HG02588 (cell line): ENCODE measurements around the gene YAF2.

Experiments
- ATAC-seq: cut with Tn5 transposase; IDR thresholded peaks from one replicate; pipeline ENCODE4 v1.9.1; 2021; ENCODE audit warnings: mild to moderate bottlenecking, moderate library complexity; ENCODE audit not compliant: unreplicated experiment

The YAF2 gene, protein sequence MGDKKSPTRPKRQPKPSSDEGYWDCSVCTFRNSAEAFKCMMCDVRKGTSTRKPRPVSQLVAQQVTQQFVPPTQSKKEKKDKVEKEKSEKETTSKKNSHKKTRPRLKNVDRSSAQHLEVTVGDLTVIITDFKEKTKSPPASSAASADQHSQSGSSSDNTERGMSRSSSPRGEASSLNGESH

DNA sequence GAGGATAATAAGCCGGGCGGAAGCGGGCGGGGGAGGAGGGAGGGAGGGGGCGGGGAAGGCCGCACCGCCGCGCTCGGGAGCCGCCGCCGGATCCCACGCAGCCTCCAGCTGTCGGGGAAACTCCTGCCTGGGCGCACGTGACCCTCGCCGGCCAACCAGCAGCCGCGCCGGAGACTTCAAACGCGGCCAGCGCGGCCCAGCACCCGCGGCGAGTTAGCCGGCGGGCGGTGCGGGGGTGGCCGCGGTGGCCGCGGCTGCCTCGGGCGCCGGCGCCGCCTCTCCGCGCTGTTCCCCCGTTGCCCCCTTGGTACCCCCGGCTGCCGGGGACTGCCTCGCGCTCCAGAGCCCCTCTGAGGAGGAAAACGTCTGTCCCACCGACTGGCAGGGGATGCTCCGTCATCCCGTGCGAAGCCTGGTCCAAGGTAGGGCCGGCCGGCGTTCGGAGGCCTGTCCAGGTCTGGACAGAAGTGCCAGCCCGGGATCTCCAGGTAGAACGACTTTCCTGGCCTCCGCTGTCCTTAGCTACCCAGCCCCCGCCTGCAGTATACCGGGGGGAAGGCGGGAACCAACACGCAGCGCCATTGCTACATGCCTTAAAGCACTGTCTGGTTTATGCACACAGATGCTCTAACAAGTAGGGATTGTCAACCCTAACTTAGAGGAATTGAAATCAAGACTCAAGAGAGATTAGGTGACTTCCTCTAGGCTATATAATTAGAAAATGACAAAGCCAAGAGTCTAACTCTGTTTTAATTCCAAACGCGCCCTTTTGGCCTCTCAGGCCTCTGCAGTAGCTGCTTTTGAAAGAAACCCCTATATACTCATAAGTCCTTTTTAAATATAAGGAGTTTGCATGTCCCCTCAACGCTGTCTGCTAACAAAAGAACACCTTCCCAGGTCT, at the start of gene YAF2:
TSS of gene YAF2 (minus strand) at position 9 of the 901 bp plus-strand sequence. CDS start 68 bp downstream, outside the sequence.
- peak; percentile 83 for ATAC-seq

DNA sequence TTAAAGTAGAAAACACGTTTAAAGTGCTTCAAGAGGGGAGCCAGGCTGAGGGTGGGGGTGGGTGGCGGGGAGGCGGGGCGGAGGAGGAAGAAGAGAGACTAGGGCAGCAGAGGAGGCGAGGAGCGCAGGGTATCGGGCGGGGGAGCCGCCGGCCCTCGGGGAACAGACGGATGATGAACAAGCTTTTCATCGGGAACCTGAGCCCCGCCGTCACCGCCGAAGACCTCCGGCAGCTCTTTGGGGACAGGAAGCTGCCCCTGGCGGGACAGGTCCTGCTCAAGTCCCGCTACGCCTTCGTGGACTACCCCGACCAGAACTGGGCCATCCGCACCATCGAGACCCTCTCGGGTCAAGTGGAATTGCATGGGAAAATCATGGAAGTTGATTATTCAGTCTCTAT, 48.7 kb upstream of the YAF2 start:
- ATAC-seq = no peak

DNA sequence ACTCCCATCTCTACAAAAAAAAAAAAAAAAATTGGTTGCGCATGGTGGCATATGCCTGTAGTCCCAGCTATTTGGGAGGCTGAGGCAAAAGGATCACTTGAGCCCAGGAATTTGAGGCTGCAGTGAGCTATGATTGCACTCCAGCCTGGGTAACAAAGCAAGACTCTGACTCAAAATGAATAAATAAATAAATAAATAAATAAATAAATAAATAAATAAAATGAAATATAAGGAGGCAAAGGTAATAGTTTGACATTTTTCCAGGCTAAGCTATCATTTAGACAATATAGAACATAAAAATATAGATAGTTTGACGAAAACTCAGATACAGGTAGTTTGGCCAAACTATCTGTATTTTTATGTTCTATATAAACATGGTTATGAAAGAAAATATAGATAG, 47.4 kb upstream of the YAF2 start:
- ATAC-seq = no peak

DNA sequence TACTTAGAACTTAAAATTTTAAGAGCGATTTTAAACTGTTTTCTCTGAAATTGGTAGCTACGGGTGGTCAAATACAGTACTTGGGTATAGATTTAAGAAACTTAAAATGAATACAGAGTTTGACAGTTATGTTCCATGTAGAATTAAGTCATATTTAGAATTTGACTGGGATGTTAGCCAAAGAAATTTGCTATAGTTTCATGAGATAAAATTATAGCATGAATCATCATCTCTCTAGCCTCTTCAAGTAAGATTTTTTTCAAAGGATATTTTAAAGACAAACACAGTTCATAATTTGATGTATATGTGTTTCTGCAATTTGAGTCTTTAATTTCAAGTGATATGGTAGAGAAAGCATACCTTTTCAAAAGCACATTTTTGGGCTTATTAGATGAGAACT, 46.8 kb upstream of the YAF2 start:
- no peak for ATAC-seq

DNA sequence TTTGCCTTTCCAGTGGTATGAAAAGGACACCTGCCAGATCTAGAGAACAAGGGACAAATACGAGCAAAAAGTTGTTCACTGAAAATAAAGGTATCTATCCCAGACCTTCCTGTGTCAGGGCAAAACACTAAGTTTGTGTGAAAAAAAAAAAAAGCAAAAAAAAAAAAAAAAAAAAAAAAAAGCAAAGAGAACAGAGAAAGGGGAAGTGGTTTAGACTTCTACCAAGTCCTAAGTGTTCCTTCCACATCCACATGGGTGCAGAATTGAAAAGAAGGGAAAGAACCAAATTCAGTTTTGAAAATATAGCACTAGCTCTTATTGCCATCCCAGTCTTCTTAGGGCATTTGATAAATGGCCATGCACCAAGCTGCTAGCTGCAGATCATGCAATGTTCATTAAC, 46.1 kb upstream of the YAF2 start:
- no peak for ATAC-seq

DNA sequence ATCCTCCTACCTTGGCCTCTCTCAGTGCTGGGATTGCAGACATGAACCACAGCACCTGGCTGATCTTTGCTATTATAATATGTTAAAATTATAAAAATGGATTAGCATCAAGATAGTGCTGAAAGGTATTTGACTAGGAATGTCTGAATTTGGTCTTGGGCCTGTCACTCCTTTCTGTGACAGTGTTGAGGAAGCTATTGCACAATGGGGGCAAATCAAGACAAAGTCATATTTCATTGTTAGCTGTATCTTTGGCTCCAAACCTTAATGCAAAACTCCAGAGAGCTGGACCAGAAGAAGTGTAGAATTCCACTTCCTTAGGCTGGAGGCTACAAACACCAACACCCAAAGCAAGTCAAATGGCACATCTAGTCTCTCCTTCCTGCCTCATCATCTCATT, 45.7 kb upstream of the YAF2 start:
- ATAC-seq = no peak

DNA sequence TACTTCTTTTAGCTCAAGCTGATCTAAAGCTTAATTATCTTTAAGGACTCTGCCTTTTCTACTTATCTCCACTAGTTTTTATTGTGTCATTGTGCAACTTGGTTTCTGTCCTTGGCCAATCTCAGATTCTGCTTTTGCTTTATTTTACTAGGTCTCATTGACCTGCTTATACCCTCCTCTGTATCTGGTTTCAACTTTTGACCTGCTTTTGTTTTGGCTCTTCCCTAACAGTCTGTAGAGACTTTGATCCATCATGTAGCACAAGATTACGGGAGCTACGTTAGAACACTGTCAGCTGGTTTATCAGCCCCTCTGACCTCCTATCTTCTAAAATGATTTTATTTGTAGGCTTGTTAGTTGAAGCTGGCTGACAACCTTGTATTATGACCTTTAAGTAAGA, 44.2 kb upstream of the YAF2 start:
- ATAC-seq = no peak

DNA sequence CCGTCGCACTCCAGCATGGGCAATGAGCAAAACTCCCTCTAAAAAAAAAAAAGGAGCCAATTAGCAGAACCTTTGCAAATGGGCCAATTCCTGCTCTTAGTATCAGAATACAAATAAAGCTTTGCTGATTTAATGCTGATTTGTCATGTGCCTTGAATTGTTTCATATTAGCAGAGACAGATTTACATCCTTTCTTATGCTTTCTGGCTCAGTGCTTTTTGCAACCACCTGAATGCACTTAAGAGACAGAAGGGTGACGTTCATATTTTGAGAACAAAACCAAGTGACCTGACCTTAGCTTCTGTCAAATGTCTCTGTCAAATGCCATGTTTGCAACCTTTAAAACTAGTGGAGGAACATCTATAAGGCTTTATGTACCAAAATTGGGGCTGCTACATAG, 43.8 kb upstream of the YAF2 start:
- no peak for ATAC-seq

DNA sequence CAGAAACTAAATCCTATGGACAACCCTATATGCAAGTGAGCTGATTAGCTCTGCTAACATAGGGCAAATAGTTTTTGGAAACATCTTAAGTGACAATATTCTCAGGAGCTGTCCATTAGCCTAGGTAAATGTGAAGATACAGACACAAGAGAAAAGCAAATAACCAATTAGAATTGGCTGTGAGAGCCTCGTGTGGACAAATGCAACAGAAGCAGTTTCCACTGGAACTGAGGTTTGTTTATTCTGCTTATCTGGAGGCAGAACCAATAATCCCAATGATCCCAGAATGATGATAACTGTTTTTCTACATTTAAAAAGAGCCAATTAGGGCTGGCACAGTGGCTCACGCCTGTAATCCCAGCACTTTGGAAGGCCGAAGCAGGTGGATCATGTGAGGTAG, 43.2 kb upstream of the YAF2 start:
- no peak for ATAC-seq

DNA sequence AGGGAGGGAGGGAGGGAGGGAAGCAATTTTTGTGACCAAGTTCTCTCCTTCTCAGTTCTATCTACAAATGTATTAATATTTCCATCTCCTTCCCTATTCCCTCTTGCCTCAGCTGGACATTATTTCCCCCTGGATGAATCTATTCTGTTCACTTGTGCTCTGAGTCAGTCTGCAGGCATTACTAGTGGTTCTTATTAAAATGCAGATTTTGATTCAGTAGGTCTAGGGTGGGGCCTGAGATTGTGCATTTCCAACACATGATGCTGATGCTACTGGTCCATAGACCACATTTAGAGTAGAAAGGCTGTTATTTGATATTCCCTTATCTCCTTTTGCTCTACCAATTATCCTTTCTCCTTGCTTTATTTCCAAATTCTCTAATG, 40.1 kb upstream of the YAF2 start:
- ATAC-seq = no peak

DNA sequence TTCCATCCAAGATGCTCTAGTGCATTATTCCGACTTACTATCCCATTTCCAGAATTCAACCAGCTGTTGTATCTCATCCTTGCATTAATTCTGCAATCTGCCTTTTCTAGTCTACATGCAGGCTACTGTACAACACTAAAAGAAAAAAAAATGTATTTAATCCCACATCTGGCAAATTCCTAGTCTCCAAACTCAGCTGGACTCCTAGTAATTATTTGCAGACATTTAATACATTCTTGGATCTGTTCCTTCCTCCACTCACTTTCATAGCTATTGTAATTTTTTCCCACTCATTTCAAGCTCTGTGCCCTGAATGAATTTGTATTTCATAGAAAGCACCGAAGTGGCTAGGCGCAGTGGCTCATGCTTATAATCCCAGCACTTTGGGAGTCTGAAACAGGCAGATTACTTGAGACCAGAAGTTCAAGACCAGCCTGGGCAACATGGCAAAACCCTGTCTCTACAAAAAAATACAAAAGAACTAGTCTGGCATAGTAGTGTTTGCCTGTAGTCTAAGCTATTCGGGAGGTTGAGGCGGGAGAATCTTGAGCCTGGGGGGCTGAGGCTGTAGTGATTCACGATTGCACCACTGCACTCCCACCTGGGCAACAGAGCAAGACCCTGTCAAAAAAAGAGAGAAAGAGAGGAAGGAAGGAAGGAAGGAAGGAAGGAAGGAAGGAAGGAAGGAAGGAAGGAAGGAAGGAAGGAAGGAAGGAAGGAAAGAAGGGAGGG, 39.5 kb upstream of the YAF2 start:
- ATAC-seq = no peak

DNA sequence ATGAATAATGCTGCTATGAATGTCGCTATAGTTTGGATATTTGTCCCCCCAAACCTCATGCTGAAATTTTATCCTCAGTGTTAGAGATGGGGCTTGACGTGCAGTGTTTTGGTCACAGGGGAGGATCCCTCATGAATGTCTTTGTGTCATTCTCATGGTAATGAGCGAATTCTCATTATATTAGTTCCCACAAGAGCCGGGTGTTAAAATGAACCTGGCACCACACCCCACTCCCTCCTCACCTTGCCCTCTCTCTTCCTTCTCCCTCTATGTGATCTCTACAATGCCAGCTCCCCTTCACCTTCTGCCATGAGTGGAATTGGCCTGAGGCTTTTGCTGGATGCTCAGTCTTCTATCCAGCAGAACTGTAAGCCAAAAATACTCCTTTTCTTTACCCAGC, 37.5 kb upstream of the YAF2 start:
- ATAC-seq = no peak

DNA sequence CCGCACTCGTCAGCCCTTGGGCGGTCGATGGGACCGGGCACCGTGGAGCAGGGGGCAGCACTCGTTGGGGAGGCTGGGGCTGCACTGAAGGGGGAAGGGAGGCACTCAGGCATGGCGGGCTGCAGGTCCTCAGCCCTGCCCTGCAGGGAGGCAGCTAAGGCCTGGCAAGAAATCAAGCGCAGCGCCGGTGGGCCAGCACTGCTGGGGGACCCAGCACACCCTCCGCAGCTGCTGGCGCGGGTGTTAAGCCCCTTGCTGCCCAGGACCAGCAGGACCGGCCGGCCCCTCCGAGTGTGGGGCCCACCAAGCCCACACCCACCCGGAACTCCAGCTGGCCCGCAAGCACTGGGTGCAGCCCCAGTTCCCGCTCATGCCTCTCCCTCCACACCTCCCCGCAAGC, 35.7 kb upstream of the YAF2 start:
- ATAC-seq = no peak

DNA sequence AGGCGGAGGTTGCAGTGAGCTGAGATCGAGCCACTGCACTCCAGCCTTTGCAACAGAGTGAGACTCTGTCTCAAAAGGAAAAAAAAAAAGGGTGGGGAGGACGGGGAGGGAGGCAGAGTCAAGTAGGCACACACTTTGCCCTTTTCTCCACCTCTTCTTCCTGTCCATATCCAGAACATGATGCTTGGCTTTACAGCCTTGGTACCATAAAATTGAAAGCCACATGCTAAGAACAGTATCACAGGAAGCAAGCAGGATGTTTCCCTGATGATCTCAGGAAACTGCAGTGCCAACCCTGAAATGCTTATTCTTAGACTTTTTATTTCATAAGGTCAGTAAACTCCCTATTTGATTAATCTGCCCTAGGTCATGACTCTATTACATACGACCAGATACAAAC, 32.5 kb upstream of the YAF2 start:
- ATAC-seq = no peak

DNA sequence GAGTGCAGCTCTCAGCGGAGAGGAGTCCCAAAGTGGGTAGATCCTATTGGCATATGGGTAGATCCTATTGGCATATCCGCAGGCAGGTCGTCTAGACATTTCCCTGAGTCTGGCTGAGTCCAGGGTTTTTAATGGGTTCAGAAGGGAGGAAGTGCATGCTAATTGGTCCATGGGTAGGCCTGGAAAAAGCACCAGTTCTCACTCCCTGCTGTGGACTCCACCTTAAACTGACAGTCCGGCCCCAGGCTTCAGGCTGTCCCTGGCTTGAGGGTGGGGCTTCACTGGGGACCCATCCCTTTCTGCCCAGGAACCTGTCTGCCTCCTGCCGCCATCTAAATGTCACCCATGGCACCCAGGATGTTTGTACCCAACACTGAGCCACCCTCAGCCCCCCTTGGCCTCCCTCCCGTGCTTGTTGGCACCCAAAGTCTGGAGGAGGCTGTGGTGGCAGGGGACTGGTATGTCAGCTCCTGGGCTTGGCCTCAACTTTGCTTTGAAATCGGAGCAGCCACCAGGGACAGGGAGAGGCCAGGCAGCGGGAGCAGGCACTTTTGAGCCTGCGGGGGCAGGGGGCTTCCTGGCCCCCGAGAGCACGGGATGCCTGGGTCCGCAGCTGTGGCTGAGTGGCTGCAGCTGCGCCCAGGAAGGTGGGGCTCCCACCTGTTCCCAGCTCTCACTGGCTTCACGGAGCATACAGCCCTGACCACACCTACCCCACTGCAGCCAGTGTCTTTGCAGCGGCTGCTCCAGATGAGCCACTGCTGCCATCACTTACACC, 29.6 kb upstream of the YAF2 start:
- ATAC-seq = no peak

DNA sequence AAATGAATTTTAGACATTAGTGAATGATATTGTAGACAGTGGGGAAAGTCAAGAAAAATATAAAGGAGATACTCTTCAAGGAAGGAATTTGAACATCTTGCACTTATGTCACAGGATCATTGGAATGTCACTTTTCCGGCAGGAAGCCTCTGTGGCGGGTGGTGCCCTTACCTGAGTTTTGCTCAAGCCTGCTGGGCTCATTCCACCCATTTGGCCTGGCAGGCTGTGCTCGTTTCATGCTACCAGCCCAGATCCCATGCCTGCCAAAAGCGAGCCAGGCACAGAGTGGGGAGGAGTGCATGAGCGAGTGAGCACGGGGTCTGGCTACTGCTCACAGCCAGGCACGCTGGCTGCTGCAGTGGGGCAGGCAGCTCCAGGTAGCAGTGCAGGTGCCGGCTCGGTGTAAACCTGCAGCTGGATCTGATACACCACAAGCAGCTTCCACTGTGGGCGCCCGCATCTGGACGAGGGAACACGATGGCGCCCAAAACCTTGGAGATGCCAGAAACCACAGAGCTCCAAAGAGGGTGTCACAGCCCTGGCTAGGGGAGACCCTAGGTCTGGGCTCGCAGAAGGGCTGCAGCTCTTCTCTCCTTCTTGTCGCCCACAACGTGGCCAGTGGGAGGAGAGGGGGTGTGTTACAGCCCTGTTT, 28.7 kb upstream of the YAF2 start:
- no peak for ATAC-seq

DNA sequence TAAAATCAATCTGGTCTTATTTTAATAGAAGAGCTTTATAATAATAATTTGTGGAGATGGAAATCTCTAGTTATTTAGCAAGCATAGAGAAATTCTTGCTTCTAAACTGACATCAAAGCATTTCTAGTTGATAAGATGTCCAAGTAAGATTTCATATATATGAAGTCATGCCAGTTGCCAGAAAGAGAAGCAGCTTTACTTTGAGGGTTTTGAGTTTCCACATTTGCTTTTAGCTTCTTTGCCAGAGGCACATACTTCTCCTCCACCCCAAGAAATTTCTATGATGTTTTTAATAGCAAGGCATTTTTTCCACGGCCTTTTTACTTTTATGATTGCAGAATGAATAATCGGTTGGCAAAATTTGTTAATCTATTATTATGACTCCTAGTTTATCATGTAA, 24.2 kb upstream of the YAF2 start:
- no peak for ATAC-seq

DNA sequence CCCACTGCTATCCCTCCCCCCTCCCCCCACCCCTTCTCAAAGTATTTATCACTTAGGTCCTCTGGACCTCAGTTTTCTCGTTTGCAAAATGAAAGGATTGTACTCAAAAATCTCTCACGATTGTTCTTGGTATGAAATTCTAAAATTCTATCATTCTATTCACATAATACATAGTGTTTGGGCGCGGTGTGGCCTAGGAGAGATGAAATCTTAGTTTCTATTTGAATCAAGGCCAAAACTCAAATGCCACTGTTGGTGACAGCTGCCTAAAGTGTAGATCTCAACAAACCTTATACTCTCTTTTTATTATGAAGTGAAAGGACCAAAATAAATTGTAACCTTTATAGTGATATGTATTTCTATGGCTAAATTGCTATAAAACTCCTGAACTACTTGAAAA, 23.7 kb upstream of the YAF2 start:
- ATAC-seq = no peak

DNA sequence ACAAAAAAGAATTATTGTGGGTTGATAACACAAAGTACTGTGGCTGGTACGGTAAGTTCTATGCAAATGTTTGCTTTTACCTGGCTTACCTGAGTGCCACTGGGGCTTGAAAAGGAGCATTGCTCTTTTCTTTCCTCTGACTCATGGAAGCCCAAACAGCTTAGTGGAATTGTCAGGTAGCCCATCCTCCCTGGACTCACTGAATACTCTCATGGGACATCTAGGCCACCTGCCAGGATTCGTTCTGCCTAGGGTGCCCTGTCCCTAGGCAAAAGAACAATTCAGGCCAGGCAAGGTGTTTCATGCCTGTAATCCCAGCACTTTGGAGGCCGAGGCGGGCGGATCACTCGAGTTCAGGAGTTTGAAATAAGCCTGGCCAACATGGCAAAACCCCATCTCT, 22.5 kb upstream of the YAF2 start:
- no peak for ATAC-seq

DNA sequence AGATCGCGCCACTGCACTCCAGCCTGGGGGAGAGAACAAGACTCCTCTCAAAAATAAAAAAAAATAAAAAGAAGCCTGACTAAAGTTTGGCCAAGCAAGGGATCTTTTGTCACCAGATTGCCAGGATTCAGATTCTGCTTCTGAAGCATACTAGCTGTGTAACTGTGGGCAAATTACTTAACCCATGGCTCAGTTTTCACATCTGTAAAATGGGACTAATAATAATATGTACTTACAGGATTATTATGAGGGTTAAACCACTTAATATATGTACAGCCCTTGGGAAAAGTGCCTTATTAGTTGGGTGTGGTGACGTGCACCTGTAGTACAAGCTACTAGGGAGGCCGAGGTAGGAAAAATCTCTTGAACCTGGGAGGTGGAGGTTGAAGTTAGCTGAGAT, 21.7 kb upstream of the YAF2 start:
- no peak for ATAC-seq

DNA sequence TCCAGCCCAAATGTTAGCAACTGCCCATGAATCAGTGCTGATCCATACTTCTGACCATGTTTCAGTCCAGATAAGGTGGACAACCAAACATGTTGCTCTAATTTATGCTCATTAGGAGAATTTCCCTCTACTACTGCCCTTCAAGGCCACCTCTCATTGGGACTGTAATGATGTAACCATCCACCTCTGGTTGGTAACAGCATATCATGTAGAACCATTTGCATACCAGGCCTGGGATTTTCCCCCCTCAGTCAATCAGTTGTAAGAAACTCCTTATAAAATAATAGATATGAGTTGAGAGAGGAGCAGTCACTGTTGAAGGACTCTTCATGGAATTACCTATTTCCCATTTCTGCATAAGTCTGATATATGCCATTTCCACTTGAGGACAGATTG, 17.8 kb upstream of the YAF2 start:
- ATAC-seq = no peak
